Glutamatergic neuron (in vitro differentiated cells): ENCODE data around the gene STK33. TPM values are rescaled to one million over a fixed set of nuclear protein-coding genes. Genes with fewer than 3 reads are reported as not detected.

Experiments
- DNase-seq: peaks from one replicate; pipeline ENCODE4 v3.0.0; 2022
- H3K27ac Mint-ChIP-seq: one replicate; pipeline ENCODE4 v1.8.0; 2020; ENCODE audit warnings: mild to moderate bottlenecking, mixed read lengths, inconsistent platforms; ENCODE audit not compliant: unreplicated experiment
- H3K27me3 Mint-ChIP-seq: one replicate; pipeline ENCODE4 v1.8.0; 2020; ENCODE audit warnings: mild to moderate bottlenecking, moderate library complexity, mixed read lengths, inconsistent platforms; ENCODE audit not compliant: unreplicated experiment
- H3K36me3 Mint-ChIP-seq: one replicate; pipeline ENCODE4 v1.8.0; 2020; ENCODE audit warnings: mild to moderate bottlenecking, mixed read lengths, inconsistent platforms; ENCODE audit not compliant: unreplicated experiment
- H3K4me1 Mint-ChIP-seq: one replicate; pipeline ENCODE4 v1.8.0; 2020; ENCODE audit warnings: mild to moderate bottlenecking, low read depth, mixed read lengths, inconsistent platforms; ENCODE audit not compliant: unreplicated experiment
- H3K4me3 Mint-ChIP-seq: one replicate; pipeline ENCODE4 v1.8.0; 2020; ENCODE audit warnings: mild to moderate bottlenecking, mixed read lengths, inconsistent platforms; ENCODE audit not compliant: unreplicated experiment
- H3K9me3 Mint-ChIP-seq: one replicate; pipeline ENCODE4 v1.8.0; 2020; ENCODE audit warnings: mild to moderate bottlenecking, moderate library complexity, mixed read lengths, inconsistent platforms; ENCODE audit not compliant: unreplicated experiment
- total RNA-seq: library from RNA; stranded (reverse); fragmentation: NEBNext Ultra II Directional; extraction: Animal tissue kit (Norgen Biotek cat#: 25700); gene quantifications from one replicate; pipeline ENCODE4 v1.2.1, GENCODE V29; 2021; ENCODE audit not compliant: unreplicated experiment
- TF ChIP-seq, protein P1 (sequence below): fragments of 200-600 bp; sonication (generic); IDR thresholded peaks from one replicate; pipeline ENCODE4 v1.5.0; 2021; ENCODE audit not compliant: partially characterized antibody, unreplicated experiment

Gene STK33
- total RNA-seq, 1 donor from 2014 or later: 8.5 TPM

DNA sequence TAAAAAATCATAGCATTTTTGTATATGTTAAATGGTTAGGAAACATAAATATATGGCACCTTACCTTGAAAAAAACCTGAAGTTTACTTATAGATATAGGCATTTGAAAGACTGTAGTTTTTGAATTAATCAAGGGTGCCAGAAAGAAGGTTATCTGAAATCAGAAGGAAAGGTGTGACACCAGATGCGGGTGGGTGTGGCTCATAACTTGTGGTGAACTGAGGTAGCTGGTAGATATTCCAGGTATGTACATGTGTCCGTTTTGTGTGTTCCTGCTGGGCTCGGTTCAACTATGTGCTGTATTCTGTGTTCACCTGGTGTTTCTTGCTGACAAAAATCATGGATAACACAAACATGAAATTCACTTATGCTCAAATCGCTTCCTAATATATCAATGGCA lies 35.6 kb downstream of the STK33 start:
- no peaks in the 10 kb centered on the region for H3K4me1 Mint-ChIP-seq
- H3K27ac Mint-ChIP-seq: no peak overlapping the region
- H3K9me3 Mint-ChIP-seq: peaks cover 6% of the 10 kb centered on the region
- H3K27me3 Mint-ChIP-seq: peaks cover 3% of the 10 kb centered on the region
- no peak for DNase-seq
- H3K4me3 Mint-ChIP-seq: no peak overlapping the region
- peaks cover 15% of the 10 kb centered on the region for H3K36me3 Mint-ChIP-seq
- TF ChIP-seq, protein P1, sequence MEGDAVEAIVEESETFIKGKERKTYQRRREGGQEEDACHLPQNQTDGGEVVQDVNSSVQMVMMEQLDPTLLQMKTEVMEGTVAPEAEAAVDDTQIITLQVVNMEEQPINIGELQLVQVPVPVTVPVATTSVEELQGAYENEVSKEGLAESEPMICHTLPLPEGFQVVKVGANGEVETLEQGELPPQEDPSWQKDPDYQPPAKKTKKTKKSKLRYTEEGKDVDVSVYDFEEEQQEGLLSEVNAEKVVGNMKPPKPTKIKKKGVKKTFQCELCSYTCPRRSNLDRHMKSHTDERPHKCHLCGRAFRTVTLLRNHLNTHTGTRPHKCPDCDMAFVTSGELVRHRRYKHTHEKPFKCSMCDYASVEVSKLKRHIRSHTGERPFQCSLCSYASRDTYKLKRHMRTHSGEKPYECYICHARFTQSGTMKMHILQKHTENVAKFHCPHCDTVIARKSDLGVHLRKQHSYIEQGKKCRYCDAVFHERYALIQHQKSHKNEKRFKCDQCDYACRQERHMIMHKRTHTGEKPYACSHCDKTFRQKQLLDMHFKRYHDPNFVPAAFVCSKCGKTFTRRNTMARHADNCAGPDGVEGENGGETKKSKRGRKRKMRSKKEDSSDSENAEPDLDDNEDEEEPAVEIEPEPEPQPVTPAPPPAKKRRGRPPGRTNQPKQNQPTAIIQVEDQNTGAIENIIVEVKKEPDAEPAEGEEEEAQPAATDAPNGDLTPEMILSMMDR: no peak

DNA sequence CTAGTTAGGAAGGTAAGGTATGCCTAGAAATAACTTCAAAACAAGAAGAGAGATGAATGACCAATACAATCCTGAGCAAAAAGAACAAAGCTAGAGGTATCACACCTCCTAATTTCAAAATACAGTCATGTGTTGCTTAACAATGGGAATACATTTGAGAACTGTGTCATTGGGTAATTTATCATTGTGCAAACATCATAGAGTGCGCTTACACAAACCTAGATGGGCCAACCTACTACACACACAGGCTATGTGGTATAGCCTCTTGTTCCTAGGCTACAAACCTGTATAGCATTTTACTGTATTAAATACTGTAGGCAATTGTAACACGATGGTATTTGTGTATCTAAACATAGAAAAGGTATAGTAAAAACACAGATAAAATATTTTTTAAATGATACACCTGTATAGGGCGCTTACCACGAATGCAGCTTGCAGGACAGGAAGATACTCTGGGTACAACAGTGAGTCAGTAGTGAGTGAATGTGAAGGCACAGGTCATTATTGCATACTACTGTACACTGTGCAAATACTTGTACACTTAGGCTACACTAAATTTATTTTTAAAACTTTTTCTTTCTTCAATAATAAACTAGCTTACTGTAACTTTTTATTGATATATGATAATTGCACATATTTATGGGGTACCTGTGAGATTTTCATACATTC lies 48.2 kb downstream of the STK33 start:
- no peak for DNase-seq
- Mint-ChIP-seq H3K27ac (no peak overlapping the region), H3K36me3 (peaks cover 4% of the 10 kb centered on the region), H3K4me1 (peaks cover 6% of the 10 kb centered on the region), H3K4me3 (no peak overlapping the region), H3K27me3 (no peaks in the 10 kb centered on the region), H3K9me3 (peaks cover 1% of the 10 kb centered on the region)
- TF ChIP-seq, protein P1: no peak

DNA sequence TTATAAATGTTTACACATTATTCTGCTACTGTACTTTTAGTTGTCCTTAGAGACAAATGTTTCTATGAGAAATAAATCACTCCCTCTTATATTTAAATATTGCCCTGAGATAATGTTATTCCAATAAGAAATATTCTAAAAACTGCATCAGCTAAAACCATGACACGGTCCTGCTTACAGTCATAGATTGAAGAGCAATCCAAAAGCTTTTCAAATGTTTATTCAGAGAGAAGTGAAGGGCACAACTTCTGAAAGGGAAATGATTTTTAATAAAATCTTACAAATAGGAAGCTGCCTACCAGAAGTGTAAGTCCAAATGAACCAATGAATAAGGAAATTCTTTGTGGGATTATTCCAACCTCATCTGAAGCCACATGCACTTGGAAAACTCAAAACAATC lies 49.2 kb downstream of the STK33 start:
- Mint-ChIP-seq H3K9me3 (peaks cover 1% of the 10 kb centered on the region), H3K27me3 (no peaks in the 10 kb centered on the region), H3K27ac (no peak overlapping the region), H3K4me3 (no peak overlapping the region), H3K4me1 (peaks cover 6% of the 10 kb centered on the region), H3K36me3 (peaks cover 4% of the 10 kb centered on the region)
- no peak for DNase-seq
- TF ChIP-seq, protein P1: no peak

DNA sequence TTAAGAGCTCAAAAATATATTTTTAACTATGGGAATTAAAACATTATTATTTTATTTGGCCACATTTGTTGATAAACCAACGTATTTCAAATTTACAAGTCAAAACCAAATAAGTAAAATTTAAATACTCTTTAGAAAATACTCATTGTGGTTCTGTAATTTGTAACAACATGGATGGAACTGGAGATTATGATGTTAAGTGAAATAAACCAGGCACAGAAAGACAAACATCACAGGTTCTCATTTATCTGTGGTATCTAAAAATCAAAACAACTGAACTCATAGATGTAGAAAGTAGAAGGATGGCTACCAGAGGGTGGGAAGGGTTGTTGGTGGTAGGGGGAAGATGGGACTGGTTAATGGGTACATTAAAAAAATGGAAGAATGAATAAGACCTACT lies 50.8 kb downstream of the STK33 start:
- no peaks in the 10 kb centered on the region for H3K27me3 Mint-ChIP-seq
- H3K9me3 Mint-ChIP-seq: peaks cover under 1% of the 10 kb centered on the region
- peaks cover 4% of the 10 kb centered on the region for H3K36me3 Mint-ChIP-seq
- peaks cover 6% of the 10 kb centered on the region for H3K4me1 Mint-ChIP-seq
- no peak overlapping the region for H3K4me3 Mint-ChIP-seq
- no peak for DNase-seq
- TF ChIP-seq, protein P1: no peak
- H3K27ac Mint-ChIP-seq: no peak overlapping the region

DNA sequence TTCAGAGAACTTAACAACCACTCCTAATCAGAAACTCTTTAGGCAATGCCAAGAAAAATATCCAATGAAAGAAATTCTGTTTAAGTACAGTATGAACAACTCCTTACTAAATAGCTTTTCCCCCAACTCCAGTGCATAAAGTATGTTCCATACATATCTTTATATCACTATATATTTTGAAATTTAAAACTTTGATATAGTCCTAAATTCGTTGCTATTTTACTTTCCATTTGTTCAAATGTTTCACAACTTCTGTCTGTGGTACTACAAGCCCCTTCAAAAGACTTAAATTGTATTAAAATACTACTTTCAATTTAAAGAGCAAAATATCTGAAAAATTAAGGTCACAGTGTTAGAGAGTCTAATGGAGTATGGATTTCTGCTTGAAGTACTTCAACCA lies 52.6 kb downstream of the STK33 start:
- peaks cover 6% of the 10 kb centered on the region for H3K4me1 Mint-ChIP-seq
- no peak for DNase-seq
- H3K36me3 Mint-ChIP-seq: no peaks in the 10 kb centered on the region
- no peaks in the 10 kb centered on the region for H3K27me3 Mint-ChIP-seq
- H3K27ac Mint-ChIP-seq: no peak overlapping the region
- H3K9me3 Mint-ChIP-seq: no peaks in the 10 kb centered on the region
- TF ChIP-seq, protein P1: no peak
- no peak overlapping the region for H3K4me3 Mint-ChIP-seq
